ENCODE results near the gene CD274.

The CD274 gene

DNA sequence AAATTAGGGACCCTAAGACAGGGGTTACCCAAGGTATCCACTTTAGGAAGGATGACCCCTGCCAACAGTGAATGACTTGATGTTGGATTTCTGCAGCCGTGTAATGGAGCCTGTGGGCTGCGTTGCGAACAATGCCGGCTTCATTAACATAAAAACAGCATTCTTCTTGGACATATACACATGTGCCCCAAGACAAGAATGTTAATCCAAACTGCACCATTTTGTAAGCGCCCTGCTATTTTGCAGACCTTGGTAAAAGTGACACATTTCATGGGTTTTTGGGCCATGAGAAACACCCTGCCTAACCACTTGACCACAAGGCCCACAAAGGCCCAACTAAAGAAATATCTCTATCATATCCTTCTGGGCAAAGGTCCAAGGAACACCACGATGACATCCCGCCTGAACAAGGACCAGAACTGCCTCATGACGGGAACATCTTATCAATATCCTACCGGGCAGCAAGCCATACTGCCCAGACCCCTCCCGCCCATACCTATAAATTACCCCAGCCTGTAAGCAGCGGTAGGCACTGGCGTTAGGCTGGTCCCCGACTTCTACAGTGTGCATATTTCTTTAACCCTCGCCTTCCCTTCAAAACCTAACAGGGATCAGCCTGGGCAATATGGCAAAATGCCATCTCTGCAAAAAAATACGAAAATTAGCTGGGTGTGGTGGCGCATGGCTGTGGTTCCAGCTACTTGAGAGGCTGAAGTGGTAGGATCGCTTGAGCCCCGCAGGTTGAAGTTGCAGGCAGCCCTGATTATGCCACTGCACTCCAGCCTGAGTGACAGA lies 50.3 kb downstream of the CD274 start:
- DNase-seq = no peak

DNA sequence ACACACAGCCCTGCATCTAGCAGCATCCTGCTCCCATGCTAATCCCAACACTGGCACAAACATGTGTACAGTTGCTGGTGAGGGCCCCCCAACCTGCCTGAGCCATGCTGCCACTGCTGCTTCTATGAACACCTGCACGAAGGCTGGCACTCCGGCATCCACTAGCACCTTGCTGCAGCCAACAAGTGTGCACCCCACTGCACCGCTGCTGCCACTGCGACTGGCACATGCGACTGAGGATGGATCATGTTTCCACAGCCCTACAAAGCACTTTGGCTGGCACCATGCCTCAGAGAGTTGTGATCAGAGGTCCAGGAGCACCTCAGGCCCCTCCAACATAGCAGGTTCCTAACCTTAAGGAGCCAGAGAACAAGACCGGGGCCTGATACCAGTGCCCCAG lies 52.2 kb downstream of the CD274 start:
- no peak for DNase-seq

DNA sequence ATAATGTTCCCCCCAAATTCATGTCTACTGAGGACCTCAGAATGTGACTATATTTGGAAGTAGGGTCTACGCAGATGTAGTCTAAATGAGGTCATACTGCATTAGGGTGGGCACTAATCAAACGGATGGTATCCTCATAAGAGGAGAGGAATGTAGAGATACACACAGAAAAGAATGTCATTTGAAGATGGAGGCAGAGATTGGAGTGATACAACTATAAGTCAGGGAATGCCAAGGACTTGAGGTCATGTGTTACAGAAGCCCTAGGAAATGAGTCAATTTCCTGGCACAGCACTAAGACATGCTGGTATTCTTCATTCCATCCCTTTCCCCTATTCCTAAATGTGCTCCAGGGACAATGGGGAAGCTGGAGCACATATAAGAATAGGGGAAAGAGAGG lies 59.2 kb downstream of the CD274 start:
- DNase-seq = no peak

DNA sequence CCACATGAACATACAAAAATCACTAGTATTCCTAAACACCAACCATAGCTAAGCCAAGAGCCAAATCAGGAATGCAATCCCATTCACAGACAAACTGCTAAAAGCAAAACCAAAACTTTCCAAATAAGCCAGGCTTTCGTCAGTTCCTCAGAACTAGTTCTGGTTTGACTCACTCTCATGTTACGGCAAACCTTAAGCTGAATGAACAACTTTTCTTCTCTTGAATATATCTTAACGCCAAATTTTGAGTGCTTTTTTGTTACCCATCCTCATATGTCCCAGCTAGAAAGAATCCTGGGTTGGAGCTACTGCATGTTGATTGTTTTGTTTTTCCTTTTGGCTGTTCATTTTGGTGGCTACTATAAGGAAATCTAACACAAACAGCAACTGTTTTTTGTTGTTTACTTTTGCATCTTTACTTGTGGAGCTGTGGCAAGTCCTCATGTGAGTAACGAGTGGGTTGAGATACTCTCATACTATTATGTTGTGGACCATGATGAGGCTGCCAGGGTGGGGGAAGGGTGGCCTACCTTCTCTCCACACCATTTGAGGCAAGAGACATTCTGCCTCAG lies 60.1 kb downstream of the CD274 start, which contains the start of gene PDCD1LG2:
Gene PDCD1LG2 (plus strand): TSS at position 172 of the 572 bp plus-strand sequence. CDS start 12,016 bp downstream, outside the sequence.
- DNase-seq = no peak

DNA sequence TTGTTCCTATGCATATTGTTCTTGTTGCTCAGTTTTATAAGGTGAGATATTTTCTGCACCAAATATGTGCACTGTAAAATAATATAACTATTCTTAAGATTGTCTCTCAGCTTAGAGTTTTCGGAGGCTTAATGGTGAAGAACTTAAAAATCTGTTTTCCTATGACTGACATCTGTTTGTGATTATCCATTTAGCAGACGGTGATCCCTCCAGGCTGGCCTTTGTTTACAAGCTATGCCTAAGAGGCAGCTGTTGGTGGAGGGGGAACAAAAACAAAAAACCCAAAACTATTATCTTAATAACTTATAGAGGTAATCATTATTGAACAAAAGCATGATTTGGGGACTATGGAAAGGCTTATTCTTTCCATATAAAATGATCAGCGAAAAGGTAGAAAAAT lies 60.6 kb downstream of the CD274 start:
- DNase-seq = no peak

DNA sequence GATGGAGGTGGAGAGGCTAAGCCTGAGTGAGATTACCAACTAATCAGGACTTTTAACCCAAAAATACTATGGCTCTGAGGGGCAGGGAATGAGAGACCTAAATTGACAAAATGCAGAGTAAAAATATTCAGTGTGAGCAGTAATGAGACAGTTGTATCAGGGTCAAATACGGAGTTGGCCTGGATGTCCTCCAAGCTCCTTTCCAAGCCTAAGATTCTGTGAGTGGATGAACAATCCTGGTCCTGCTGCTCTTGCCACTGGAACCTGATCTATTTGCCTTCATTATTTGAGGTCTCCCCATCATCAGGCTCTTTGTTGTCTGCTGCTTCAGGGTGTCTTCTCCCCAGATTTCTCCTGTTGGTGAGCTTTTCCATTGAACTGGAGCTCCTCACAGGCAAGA lies 61.1 kb downstream of the CD274 start:
- DNase-seq = no peak

DNA sequence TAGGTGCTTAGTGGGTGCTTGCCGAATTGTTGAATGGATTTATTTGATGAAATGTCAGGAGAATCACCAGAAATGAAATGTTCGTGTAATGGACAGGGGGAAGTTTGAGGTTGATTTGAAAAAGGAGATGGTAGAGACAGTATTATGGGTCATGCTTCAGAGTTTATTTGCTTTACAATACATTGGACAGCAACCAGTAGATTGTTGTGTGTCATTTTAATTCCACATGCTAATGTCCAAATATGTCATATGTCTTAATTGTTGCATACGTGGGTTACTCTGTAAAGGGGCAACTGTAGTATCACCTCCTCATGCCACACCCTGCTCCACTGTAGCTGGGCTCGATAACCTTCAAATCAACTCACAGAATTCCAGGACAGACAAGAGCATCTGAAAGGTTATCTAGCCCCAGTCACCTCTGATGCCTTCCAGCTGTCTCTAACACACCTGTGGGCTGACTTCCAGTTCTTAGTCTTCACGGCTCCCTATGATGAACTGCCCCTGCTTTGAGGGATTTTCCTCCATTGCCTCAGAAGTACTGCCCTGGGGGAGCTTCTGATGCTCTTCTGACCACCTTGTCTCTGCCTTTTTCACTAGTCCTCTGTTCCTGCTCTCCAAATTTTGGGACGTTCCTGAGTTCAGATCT lies 61.7 kb downstream of the CD274 start:
- DNase-seq = no peak

DNA sequence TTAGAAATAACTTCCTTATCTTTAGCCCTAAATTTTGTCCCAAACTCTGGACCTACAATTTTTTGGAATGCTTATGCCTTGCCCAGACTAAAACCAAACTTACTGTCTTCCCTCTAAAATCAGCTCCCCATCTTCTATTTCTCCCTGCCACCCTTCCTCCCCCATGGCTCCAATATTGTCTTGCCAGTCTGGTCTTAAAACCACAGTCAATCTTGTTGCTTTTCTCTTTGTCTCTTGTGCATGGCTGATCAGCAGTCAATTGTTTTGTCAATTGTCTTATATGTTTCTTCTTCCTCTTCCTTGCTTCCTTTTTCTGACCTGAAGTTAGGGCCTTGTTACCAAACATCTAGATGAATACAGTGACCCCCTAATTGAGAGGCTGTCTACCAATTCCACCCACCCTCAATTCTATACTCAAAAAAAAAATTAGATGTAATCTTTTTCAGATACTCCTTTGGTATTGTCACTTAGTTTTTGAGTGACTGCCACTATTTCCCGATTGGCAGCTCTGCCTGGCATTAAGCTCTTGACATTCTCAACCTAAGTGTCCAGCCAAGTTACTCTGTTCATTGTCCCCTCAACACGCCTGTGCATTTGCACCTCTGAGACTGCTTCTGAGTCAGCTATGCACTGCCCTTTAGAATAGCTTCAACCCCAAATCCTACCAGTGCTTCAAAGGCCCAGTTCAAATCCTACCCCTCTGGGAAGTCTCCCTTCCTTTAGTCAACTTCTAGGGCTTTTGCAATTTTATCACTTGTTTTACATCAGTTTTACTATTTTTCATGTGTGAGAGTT lies 62.5 kb downstream of the CD274 start:
- DNase-seq = no peak

DNA sequence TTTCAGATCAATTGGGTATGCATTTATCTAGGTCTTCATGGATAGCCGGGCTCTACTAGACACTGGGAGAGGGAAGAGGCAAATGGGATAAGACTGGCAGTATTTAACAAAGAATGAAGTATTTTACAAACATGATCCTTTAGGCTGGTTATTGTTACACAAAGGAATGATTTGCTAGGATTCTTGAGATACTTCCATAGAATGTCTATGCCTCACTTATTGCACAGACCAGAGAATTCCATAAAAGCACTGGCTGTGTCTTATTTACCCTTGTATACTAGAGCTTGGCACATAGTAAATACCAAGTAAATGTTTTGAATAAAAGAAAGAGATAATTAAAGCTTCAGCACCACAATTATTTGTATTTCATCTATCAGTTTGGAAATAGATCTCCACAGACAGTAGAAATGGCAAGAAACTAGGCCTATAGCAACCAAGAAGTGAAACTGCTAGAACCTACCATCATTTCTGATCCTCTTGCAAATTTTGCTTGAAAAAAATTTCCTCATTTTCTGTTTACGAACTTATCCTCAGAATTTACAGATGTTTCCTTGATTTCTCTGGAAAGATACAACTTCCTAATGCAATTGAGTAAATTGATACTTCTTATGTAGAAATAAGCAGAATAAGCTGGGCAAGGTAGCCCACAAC lies 63.7 kb downstream of the CD274 start:
- no peak for DNase-seq

DNA sequence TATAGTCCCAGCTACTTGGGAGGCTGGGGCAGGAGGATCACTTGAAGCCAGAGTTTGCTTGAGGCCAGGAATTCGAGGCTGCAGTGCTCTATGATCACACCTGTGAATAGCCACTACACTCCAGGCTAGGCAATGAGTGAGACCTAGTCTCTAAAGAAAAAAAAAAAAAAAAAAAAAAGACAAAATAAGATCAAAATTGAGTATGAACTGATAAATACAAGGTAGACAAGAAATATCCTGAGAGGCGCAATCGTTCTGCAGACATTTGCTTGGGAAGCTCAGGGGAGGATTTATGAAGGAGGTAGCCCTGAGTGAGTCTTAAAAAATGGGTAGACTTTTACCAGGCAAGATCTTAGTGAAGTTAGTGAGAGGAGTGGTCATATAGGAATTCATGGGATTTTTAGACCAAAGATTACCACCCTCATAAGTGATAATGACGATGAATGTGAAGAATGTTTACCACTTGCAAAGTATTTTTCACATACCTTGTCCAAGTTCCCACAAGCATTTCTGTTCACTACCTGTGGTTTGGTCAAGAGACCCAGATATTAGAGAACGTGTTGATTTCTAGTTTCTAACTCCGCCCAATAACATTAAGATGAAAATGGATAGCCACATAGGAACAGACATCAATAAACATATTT lies 64.4 kb downstream of the CD274 start:
- DNase-seq = no peak

DNA sequence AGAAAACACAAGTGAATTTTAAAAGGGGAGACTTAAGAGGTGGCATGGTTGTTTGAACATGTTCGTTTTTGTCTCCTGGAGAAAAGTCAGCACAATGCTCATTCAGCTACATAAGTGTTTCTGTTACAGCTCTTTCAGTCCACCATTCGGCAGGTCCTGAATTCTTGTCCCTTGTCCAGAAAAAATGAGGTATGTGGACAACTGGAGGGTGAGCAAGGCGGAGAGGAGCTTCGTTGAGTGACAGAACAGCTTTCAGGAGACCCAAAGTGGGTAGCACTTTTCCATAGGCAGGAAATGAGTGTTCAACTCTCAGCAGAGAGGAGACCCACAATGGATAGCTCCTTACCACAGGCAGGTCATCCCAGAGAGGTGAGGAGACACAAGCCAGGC lies 64.9 kb downstream of the CD274 start:
- no peak for DNase-seq

DNA sequence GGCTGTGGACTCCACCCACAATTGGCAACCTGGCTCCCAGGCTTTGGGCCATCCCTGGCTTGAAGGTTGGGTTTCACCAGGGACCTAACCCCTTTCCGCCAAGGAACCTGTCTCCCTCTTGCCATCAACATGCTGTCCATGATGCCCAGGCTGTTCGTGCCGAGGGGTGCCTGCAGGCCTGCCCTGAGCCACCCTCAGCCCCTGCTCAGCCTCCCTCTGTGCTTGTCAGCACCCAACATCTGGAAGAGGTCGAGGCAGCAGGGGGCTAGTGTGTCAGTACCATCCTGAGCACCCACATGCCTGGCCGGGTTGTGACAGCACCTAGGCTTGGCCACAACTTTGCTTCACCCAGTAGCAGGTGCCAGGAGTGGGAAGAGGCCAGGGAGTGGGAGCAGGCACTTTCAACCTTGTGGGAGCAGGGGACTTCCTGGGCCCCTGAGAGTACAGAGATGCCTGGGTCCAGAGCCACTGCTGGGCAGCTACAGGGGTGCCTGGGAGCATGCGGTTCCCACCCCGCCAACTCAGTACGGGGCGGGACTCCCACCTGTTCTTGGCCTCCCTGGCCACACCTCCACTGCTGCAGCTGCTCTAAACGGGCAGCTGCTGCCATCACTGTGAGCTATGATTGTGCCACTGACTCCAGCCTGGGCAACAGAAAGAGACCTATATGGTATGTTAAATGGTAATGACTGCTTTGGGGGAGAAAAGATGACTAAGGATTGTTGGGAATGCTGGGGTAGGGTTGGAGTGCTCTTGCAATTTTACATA lies 66.3 kb downstream of the CD274 start:
- DNase-seq = no peak

DNA sequence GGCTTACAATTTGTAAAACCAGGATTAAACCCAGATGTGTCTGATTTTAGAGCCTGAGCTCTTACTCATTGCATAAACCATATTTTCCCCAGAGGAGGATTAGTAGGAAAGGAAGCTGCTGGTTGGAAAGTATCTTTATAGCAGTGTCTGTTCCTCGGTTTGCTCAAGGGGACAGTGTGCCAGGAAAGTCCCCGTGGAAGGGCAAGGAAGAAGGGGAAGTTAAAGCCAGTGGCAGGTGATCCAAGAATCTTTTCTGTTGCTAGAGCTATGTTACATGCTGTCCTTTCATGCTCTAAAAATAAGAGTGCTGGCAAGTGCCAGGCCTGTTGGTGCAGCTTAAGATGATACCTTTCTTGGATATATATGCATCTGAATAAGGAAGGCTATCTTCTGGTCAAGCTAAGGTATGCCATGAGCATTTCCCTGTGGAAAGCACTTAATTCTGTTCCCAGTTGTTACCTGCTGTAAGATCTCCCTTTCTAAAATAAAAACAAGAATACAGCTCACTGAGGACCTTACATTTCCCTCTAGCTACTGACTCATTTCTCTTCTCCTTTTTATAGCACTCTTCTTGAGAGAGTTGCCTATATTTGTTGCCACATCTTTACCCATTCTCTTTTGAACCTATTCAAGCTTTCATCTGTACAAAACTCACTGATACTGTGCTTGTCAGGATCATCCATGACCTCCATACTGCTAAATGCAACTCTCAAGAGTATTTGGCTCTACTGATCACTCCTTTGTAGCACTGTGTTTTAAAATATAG lies 68.0 kb downstream of the CD274 start:
- no peak for DNase-seq

DNA sequence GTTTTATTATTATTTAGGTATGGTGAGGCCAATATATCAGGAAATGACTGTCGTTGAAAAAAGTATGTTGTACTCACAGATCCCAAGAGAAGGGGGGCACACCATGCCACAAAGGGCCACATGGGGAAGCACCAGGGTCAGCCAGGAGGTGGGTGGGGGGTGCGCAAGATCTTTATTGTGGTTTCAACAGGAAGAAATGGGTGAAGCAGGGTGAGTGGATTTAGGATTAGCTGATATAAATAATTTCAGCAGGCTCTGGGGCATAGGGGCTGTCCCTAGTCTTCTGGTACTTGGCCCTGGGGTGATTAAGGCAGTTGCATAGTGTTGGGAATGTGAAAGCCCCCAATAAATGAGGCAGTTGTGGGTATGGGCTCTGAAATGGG lies 68.6 kb downstream of the CD274 start:
- DNase-seq = no peak

Data from activated T-cell treated with anti-CD3 and anti-CD28 coated beads, Interleukin-2, amount 50 U/mL, for 1 hour (primary cell).